AG09319 (cell line): ENCODE results near the gene RSBN1L.

Experiments
- DNase-seq: peaks from one replicate; pipeline ENCODE4 v3.0.0-alpha.2; 2010; ENCODE audit warnings: low read depth; ENCODE audit errors: extremely low read depth
- TF ChIP-seq, protein P1 (sequence below): IDR thresholded peaks from 2 replicates; pipeline ENCODE4 v1.5.1; 2011; ENCODE audit warnings: low read depth, mild to moderate bottlenecking, inconsistent platforms, low read length, moderate library complexity

RSBN1L gene

GRCh38 chr7:77797734-77798393 lies 101.6 kb downstream of the RSBN1L start:
- TF ChIP-seq, protein P1, sequence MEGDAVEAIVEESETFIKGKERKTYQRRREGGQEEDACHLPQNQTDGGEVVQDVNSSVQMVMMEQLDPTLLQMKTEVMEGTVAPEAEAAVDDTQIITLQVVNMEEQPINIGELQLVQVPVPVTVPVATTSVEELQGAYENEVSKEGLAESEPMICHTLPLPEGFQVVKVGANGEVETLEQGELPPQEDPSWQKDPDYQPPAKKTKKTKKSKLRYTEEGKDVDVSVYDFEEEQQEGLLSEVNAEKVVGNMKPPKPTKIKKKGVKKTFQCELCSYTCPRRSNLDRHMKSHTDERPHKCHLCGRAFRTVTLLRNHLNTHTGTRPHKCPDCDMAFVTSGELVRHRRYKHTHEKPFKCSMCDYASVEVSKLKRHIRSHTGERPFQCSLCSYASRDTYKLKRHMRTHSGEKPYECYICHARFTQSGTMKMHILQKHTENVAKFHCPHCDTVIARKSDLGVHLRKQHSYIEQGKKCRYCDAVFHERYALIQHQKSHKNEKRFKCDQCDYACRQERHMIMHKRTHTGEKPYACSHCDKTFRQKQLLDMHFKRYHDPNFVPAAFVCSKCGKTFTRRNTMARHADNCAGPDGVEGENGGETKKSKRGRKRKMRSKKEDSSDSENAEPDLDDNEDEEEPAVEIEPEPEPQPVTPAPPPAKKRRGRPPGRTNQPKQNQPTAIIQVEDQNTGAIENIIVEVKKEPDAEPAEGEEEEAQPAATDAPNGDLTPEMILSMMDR: no peak
- no peak for DNase-seq

GRCh38 chr7:77798394-77799077 lies 102.3 kb downstream of the RSBN1L start, which contains the start of the genes PHTF2 and TMEM60:
TSS of gene PHTF2 (plus strand) at chr7:77798773.
TSS of gene TMEM60 (minus strand) at chr7:77798434. CDS start at chr7:77794373, 4,061 bp downstream.
- TF ChIP-seq, protein P1: peak; percentile 57
- DNase-seq: peak; percentile 99

DNA sequence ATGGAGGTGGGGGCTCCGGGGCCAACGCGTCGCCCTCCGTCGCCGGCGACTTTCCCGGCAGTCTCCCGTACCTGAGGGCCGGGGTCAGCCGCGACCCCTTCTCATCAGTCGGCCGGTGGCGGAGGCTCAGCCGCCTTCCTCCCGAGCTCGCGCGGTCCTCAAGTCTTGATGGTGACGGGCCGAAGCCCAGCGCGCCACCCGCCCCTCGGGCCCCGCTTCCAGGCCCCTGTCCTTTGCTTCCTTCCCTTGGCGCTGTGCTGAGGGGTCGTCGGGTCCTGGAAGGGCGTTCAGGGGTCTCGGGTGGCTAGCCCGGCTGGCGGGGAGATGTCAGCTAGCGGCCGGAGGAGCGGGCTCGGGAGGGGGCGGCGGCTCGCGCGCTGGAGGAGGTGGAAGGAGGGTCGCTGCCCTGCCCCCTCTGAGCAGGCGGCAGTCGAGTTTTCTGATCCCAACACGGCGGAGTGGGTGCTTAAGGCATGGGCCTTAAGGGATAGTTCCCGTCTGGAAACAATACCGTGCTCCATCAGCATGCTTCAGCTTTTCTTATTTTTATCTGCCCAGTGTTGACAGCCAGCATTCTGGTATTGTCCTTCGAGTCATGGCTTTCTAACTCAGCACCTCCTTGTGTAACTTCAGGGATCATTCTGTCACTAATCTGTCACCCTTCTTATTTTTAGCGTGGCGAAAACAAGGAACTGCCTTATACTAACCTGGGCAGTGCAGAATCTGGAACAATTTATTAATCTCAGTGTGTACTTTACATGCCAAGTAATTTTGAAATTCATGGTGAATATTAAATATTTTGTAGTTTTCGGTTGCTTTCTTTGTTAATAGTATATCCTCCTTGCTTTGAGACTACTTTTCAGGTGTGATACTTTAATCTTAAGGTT lies 103.1 kb downstream of the RSBN1L start:
- TF ChIP-seq, protein P1: no peak

DNA sequence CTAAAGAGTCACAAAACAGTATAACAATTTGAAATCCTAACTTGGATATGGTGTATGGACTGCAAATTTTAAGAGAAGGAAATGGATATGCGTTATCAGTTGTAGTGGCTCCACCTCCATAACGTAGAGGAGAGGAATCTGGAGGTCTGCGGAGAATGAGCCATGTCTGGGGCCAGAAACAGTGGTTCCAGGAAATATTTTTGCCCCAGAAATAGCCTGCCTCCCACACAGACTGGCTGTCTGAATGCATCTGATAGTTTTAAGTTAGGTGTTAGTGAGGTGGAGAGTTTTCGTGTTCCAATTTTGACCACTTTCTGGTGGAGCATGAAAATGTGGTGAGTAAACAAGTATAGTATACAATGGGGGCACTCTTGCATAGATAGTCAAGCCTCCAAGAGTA lies 103.9 kb downstream of the RSBN1L start:
- TF ChIP-seq, protein P1: no peak
- DNase-seq: no peak

More for the DNA sequence above, 103.1 kb downstream of the RSBN1L start:
- no peak for DNase-seq

DNA sequence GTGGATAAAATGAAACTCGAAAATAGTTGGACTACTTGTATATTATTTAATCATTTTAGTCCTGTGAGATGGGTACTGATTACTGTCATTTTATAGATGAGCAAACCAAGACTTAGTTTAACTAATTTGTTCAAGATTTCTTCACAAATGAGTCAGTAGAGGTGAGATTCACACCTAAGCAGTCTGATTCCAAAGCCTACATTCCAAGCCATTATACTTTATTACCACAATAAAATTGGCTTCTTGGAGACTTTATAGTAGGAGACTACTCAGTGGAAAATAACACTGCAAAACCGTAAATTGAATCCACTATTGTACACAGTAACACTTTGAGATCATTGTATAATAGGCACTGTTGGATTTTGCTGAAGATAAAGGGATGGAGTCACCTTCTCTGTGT lies 104.5 kb downstream of the RSBN1L start:
- TF ChIP-seq, protein P1: no peak
- no peak for DNase-seq

DNA sequence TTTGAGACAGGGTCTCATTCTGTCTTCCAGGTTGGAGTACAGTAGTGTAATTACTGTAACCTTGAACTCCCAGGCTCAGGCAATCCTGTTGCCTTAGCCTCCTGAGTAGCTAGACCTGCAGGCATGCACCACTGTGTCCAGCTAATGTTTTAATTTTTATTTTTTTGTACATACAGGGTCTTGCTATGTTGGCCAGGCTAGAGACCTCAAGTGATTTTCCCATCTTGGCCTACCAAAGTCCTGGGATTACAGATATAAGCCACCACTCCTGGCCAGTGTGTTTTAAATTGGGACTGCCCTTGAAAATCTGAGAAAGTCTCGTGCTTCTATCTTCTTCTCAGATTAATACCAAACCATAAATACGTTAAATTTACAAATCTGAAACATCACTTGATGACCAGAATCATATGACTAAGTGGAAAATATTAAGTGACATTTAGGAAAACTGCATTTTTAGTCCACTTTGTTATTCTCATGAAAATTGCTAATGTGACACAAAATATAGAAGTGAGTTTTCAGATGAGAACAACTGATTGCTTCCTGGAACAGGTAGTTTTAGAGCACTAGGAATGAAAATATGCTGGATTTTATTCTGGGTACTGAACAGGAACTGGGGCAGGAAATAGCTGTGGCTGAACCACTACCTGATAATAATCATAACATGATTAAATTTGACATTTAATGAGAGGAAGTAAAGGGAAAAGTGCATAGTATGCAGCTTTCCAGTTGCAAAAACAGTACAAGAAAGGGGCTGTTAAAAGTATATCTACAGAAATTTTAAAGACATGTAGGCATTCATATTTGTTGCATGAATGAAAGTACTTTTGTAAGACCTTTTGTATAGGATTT lies 106.5 kb downstream of the RSBN1L start:
- DNase-seq: no peak
- TF ChIP-seq, protein P1: no peak
